Measurements from ENCODE around the gene TMEM138.

- no peak for TF ChIP-seq CTCF (IDR thresholded peaks at IDR 0.05)
- TF ChIP-seq POLR2A (IDR thresholded peaks at IDR 0.05): no peak
Observed at GRCh38 chr11:61327669-61328071, 34.5 kb upstream of the TMEM138 start.

Data from uterus (tissue), 2 donors.